Neural cell (in vitro differentiated cells): ENCODE results near the gene RBM33.

Source experiments
- CTCF ChIP-seq: fragments of 450-650 bp; IDR thresholded peaks from 2 replicates; pipeline ENCODE4 v1.5.1; 2014; ENCODE audit warnings: antibody characterized with exemption, mild to moderate bottlenecking, moderate library complexity; ENCODE audit not compliant: poor library complexity, severe bottlenecking
- EP300 ChIP-seq: fragments of 450-650 bp; conservative IDR thresholded peaks from 2 replicates; pipeline ENCODE4 v1.6.1; 2014; ENCODE audit warnings: antibody characterized with exemption, mild to moderate bottlenecking, moderate library complexity; ENCODE audit not compliant: poor library complexity, severe bottlenecking
- TAF1 ChIP-seq: IDR thresholded peaks from 2 replicates; pipeline ENCODE4 v1.6.1; 2012; ENCODE audit warnings: low read depth

DNA sequence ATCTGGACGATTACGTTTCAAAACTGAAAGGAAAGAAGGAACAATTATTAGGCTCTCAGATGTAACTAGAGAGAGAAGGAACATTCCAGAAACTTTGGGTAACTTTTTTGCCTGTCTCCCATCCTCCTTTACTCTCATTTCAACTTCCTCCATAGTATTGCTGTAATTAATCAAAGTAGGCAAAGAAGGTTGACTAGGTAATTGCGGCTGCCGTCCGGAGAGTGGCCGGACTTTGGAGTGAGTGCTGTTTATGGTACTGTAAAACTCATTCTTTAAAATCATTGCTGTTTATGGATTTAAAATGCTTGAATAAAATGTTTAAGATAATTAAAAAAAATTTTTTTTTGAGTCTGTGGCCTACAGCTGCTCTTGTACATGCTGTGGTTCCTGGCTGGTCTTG is 56.4 kb downstream of the RBM33 start:
- TF ChIP-seq CTCF (no peak), EP300 (no peak), TAF1 (no peak)
